HL-60/S4 treated with phorbol 12-myristate 13-acetate at 8.2 ng/mL for 4 days and 3 days (cell line): ENCODE data around the gene KDM5B.
"Not testable (repeated sequence)": the region's sequence is repeated elsewhere in the genome, so short reads cannot be mapped to it uniquely, and the experiment has no call there.

Source experiments
- in situ Hi-C: fragments of 300-500 bp; cut with MboI; formaldehyde crosslinking; loops from 2 replicates; pipeline ENCODE4 v1.15.0; 2022; ENCODE audit warnings: low sequenced_read_pairs

Gene KDM5B

GRCh38 chr1:202812176-202813026, 4.2 kb upstream of the KDM5B start:
- in situ Hi-C loops = no loop called here

- in situ Hi-C loops = no loop called here
These were observed 3.3 kb upstream of the KDM5B start for GRCh38 chr1:202811296-202812175.

- in situ Hi-C loops = no loop called here
These were observed 2.5 kb upstream of the KDM5B start, which contains the start of gene PCAT6 for GRCh38 chr1:202810615-202811295. Gene PCAT6, plus strand, starts transcription at chr1:202810954.

- in situ Hi-C loops = no loop called here
These were observed 2.0 kb upstream of the KDM5B start for GRCh38 chr1:202810193-202810614.

- in situ Hi-C loops = no loop called here
These were observed 1.5 kb upstream of the KDM5B start for GRCh38 chr1:202809597-202810159.

- in situ Hi-C loops = no loop called here
These were observed 733 bp downstream of the KDM5B start for GRCh38 chr1:202807451-202807925.

GRCh38 chr1:202806845-202807450, 1.3 kb downstream of the KDM5B start:
- in situ Hi-C loops = no loop called here

GRCh38 chr1:202805886-202806844, 2.1 kb downstream of the KDM5B start:
- in situ Hi-C loops = no loop called here

- in situ Hi-C loops = no loop called here
These were observed 4.1 kb downstream of the KDM5B start for GRCh38 chr1:202804126-202804525.

- in situ Hi-C loops = no loop called here
These were observed 5.0 kb downstream of the KDM5B start for GRCh38 chr1:202802998-202803932.

GRCh38 chr1:202802034-202802433, 6.2 kb downstream of the KDM5B start:
- in situ Hi-C loops = no loop called here

- in situ Hi-C loops = no loop called here
These were observed 7.0 kb downstream of the KDM5B start for GRCh38 chr1:202801175-202801574.

- in situ Hi-C loops = no loop called here
These were observed 7.5 kb downstream of the KDM5B start for GRCh38 chr1:202800742-202801141.

- in situ Hi-C loops = no loop called here
These were observed 9.4 kb downstream of the KDM5B start for GRCh38 chr1:202798792-202799331.

GRCh38 chr1:202798260-202798659, 10.0 kb downstream of the KDM5B start:
- in situ Hi-C loops = no loop called here

GRCh38 chr1:202796670-202797069, 11.6 kb downstream of the KDM5B start:
- in situ Hi-C loops = no loop called here

- in situ Hi-C loops = not testable (repeated sequence)
These were observed 13.3 kb downstream of the KDM5B start for GRCh38 chr1:202794931-202795330.
